A549 (cell line): Measurements from ENCODE around the gene TNPO3. TPM values are rescaled to one million over a fixed set of nuclear protein-coding genes. Genes with fewer than 3 reads are reported as not detected.

ENCODE experiments used
- ATAC-seq, 2 experiments: fragments of 200-7000 bp in 1 of 2; fragments of >200 bp in 1 of 2; cut with Nextera tagmentation in 1 of 2; cut with Tn5 transposase in 1 of 2; 3 replicates each; pipeline versions ENCODE4 v1.8.0 to v1.9.1; 2018 to 2020; ENCODE audit warnings: mild to moderate bottlenecking in 1 of 2, moderate library complexity in 1 of 2
- CTCF ChIA-PET: fragments of 300-600 bp; sonication (Branson Sonifier 250); formaldehyde crosslinking; extraction: SDS; loops from one replicate; lab custom pipeline; 2021; ENCODE audit warnings: antibody characterized with exemption, inconsistent platforms; lab: Yijun Ruan, JAX
- POLR2A ChIA-PET: fragments of 350-600 bp; formaldehyde crosslinking; extraction: SDS; loops from one replicate; lab custom pipeline; 2021; ENCODE audit warnings: antibody characterized with exemption, inconsistent platforms; lab: Yijun Ruan, JAX
- DNase-seq, 2 experiments: peaks; one replicate each; pipeline versions ENCODE4 v3.0.0 to v3.0.0-alpha.2; 2011 to 2016; ENCODE audit warnings: low read depth in 1 of 2, low spot score in 1 of 2
- FAIRE-seq: peaks from 2 replicates; lab custom pipeline; 2011; peaks lifted over from hg19 to GRCh38; lab: Jason Lieb, UNC
- H3K27ac ChIP-seq, 2 experiments: fragments of >200 bp; sonication (Bioruptor Twin); formaldehyde crosslinking; 3 replicates each; pipeline ENCODE4 v1.5.1; 2016 to 2017
- H3K4me1 ChIP-seq: fragments of >200 bp; sonication (Bioruptor Twin); formaldehyde crosslinking; 3 replicates; pipeline ENCODE4 v1.6.1; 2016
- H3K4me2 ChIP-seq: fragments of >200 bp; sonication (Bioruptor Twin); formaldehyde crosslinking; 3 replicates; pipeline ENCODE4 v1.6.1; 2016
- H3K4me3 ChIP-seq: fragments of >200 bp; sonication (Bioruptor Twin); formaldehyde crosslinking; 3 replicates; pipeline ENCODE4 v1.5.1; 2016
- H3K9me3 ChIP-seq: fragments of >200 bp; sonication (Bioruptor Twin); formaldehyde crosslinking; 3 replicates; pipeline ENCODE4 v1.6.1; 2016
- BHLHE40 ChIP-seq: IDR thresholded peaks from 2 replicates; pipeline ENCODE4 v1.6.1; 2012; ENCODE audit warnings: low read depth, low read length, inconsistent platforms
- CHD4 ChIP-seq: fragments of 200-600 bp; sonication (generic); IDR thresholded peaks from 2 replicates; pipeline ENCODE4 v1.6.1; 2016; ENCODE audit warnings: antibody characterized with exemption, mild to moderate bottlenecking, borderline replicate concordance
- EHF ChIP-seq: fragments of 250-450 bp; sonication (Bioruptor Pico); IDR thresholded peaks from 2 replicates; pipeline ENCODE4 v1.5.0; 2020; ENCODE audit warnings: mild to moderate bottlenecking
- EP300 ChIP-seq, 2 experiments: fragments of >200 bp; sonication (Bioruptor Twin); formaldehyde crosslinking; IDR thresholded peaks; 2 replicates in 1 of 2; 3 replicates in 1 of 2; pipeline ENCODE4 v1.6.1; 2016 to 2017
- ESRRA ChIP-seq: fragments of 150-350 bp; IDR thresholded peaks from 2 replicates; pipeline ENCODE4 v1.6.1; 2014; ENCODE audit warnings: mild to moderate bottlenecking, low read length, borderline replicate concordance
- FOSL2 ChIP-seq, 2 experiments: fragments of 450-650 bp in 1 of 2; fragments of >200 bp in 1 of 2; sonication (Bioruptor Twin) in 1 of 2; formaldehyde crosslinking; IDR thresholded peaks; 2 replicates each; pipeline versions ENCODE4 v1.5.0 to v1.6.1; 2016 to 2020; ENCODE audit warnings: mild to moderate bottlenecking in 1 of 2, moderate library complexity in 1 of 2
- FOXS1 ChIP-seq: fragments of 250-450 bp; sonication (Bioruptor Pico); IDR thresholded peaks from 2 replicates; pipeline ENCODE4 v1.5.0; 2020; ENCODE audit warnings: mild to moderate bottlenecking, moderate library complexity
- HEYL ChIP-seq: fragments of 250-450 bp; sonication (Bioruptor Pico); IDR thresholded peaks from 2 replicates; pipeline ENCODE4 v1.8.0; 2021; ENCODE audit warnings: mild to moderate bottlenecking, moderate library complexity
- HOXA7 ChIP-seq: fragments of 250-450 bp; sonication (Bioruptor Pico); IDR thresholded peaks from 2 replicates; pipeline ENCODE4 v1.5.0; 2020; ENCODE audit warnings: mild to moderate bottlenecking, moderate library complexity
- KDM5A ChIP-seq: fragments of 200-600 bp; sonication (generic); IDR thresholded peaks from 2 replicates; pipeline ENCODE4 v1.6.1; 2016; ENCODE audit warnings: antibody characterized with exemption, mild to moderate bottlenecking
- MAZ ChIP-seq: fragments of 150-350 bp; IDR thresholded peaks from 2 replicates; pipeline ENCODE4 v1.6.1; 2014; ENCODE audit warnings: antibody characterized with exemption, low read depth, low read length, borderline replicate concordance
- NPAS2 ChIP-seq: fragments of 250-450 bp; sonication (Bioruptor Pico); IDR thresholded peaks from 2 replicates; pipeline ENCODE4 v1.8.0; 2022; ENCODE audit warnings: mild to moderate bottlenecking, moderate library complexity, borderline replicate concordance
- PHF8 ChIP-seq: fragments of 200-600 bp; sonication (generic); IDR thresholded peaks from 2 replicates; pipeline ENCODE4 v1.6.1; 2016; ENCODE audit warnings: low read depth, mild to moderate bottlenecking, antibody characterized with exemption, moderate library complexity, borderline replicate concordance
- POLR2AphosphoS2 ChIP-seq: conservative IDR thresholded peaks from 2 replicates; pipeline ENCODE4 v1.6.1; 2012; ENCODE audit warnings: low read length, improper control_type of control experiment, inconsistent platforms
- RARB ChIP-seq: fragments of 250-450 bp; sonication (Bioruptor Pico); IDR thresholded peaks from 2 replicates; pipeline ENCODE4 v1.8.0; 2021; ENCODE audit warnings: mild to moderate bottlenecking, moderate library complexity
- RFX5 ChIP-seq: fragments of 450-650 bp; IDR thresholded peaks from 2 replicates; pipeline ENCODE4 v1.7.1; 2014; ENCODE audit warnings: antibody characterized with exemption, mild to moderate bottlenecking, moderate library complexity
- TFCP2L1 ChIP-seq: fragments of 250-450 bp; sonication (Bioruptor Pico); IDR thresholded peaks from 2 replicates; pipeline ENCODE4 v1.5.0; 2021; ENCODE audit warnings: mild to moderate bottlenecking
- TP53 ChIP-seq: fragments of 250-450 bp; sonication (Bioruptor Pico); IDR thresholded peaks from 2 replicates; pipeline ENCODE4 v1.5.0; 2021; ENCODE audit warnings: mild to moderate bottlenecking, moderate library complexity
- ZSCAN20 ChIP-seq: fragments of 250-450 bp; sonication (Bioruptor Pico); IDR thresholded peaks from 2 replicates; pipeline ENCODE4 v1.8.0; 2022; ENCODE audit warnings: mild to moderate bottlenecking, moderate library complexity
- WGBS: methylation state at CpG from one replicate; pipeline ENCODE4 v1.1.6; 2017; ENCODE audit errors: missing lambda C conversion rate; 5-methylcytosine and 5-hydroxymethylcytosine counted together
- polyA plus RNA-seq, 4 experiments: library from polyadenylated mRNA; depleted of rRNA in 3 of 4; stranded (reverse); fragments of >200 nt; fragmentation: RNase III in 1 of 4; extraction: RNeasy Plus Mini Kit Qiagen cat#74134 plus additional on column Dnase treatment in 1 of 4; gene quantifications; 2 replicates in 3 of 4; 3 replicates in 1 of 4; pipeline ENCODE4 v1.2.3, GENCODE V29; 2011 to 2017
- TF ChIP-seq, protein P1 (sequence below): IDR thresholded peaks from 2 replicates; pipeline ENCODE4 v1.6.1; 2012; ENCODE audit warnings: low read depth, borderline replicate concordance
- TF ChIP-seq, protein P2 (sequence below): fragments of >200 bp; sonication (Bioruptor Twin); formaldehyde crosslinking; IDR thresholded peaks from 2 replicates; pipeline ENCODE4 v1.6.1; 2016
- TF ChIP-seq, protein P3 (sequence below): fragments of 150-350 bp; IDR thresholded peaks from 2 replicates; pipeline ENCODE4 v1.6.1; 2014; ENCODE audit warnings: low read depth, mild to moderate bottlenecking, low read length
- TF ChIP-seq, protein P4 (sequence below): fragments of >200 bp; sonication (Bioruptor Twin); formaldehyde crosslinking; IDR thresholded peaks from 3 replicates; pipeline ENCODE4 v1.5.1; 2016
- TF ChIP-seq, protein P5 (sequence below): fragments of 250-450 bp; sonication (Bioruptor Pico); IDR thresholded peaks from 2 replicates; pipeline ENCODE4 v1.5.0; 2021; ENCODE audit warnings: mild to moderate bottlenecking, moderate library complexity, borderline replicate concordance
- TF ChIP-seq, protein P6 (sequence below): fragments of >200 bp; sonication (Bioruptor Twin); formaldehyde crosslinking; IDR thresholded peaks from 3 replicates; pipeline ENCODE4 v1.6.1; 2016
- TF ChIP-seq, protein P7 (sequence below): fragments of 450-650 bp; IDR thresholded peaks from 2 replicates; pipeline ENCODE4 v1.6.1; 2014; ENCODE audit warnings: antibody characterized with exemption

The TNPO3 gene
- polyA plus RNA-seq, 2 of the 4 experiments (the other 2 are of a cell fraction): 43.2 to 66.9 TPM

DNA sequence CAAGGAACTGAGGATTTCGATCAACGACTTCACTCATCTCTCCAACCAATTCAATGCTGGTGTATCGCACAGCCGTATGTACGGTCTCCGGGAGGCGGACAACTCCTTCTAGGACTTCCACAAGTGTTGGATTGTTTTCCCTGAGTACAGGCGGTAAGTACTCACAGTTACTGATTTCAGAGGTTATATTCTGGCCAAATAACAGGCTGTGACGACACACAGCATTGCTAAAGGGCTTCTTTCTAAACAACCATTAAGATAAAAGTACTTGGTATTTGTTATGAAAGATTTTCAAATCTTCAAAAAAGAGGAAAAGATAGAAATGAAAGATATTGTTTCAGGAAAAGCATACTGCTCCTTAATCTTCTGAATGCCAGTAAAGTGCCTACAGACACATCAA is 65.0 kb downstream of the TNPO3 start:
- no peaks in the 10 kb centered on the region for H3K9me3 ChIP-seq
- WGBS: 80% methylated on average over 9 of the region's 9 CpGs
- POLR2A ChIA-PET: no interaction called here
- no peak overlapping the region for H3K27ac ChIP-seq
- H3K4me2 ChIP-seq: no peak overlapping the region
- no peak overlapping the region for H3K4me3 ChIP-seq
- FAIRE-seq: no peak
- TF ChIP-seq RARB (CRISPR knock-in tag) (no peak), POLR2AphosphoS2 (no peak), ESRRA (no peak), RFX5 (no peak), ZSCAN20 (CRISPR knock-in tag) (no peak), PHF8 (no peak)
- TF ChIP-seq, protein P1, sequence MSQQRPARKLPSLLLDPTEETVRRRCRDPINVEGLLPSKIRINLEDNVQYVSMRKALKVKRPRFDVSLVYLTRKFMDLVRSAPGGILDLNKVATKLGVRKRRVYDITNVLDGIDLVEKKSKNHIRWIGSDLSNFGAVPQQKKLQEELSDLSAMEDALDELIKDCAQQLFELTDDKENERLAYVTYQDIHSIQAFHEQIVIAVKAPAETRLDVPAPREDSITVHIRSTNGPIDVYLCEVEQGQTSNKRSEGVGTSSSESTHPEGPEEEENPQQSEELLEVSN: no peak
- TF ChIP-seq, all 56 proteins: peak for 0
- no peak for DNase-seq
- CTCF ChIA-PET: interaction anchor here (1.3 kb wide), 1 partner anchor 13 kb away, joined by 6 read pairs; no protein-coding TSS in a partner anchor
- H3K4me1 ChIP-seq: no peaks in the 10 kb centered on the region
- no peak for ATAC-seq

DNA sequence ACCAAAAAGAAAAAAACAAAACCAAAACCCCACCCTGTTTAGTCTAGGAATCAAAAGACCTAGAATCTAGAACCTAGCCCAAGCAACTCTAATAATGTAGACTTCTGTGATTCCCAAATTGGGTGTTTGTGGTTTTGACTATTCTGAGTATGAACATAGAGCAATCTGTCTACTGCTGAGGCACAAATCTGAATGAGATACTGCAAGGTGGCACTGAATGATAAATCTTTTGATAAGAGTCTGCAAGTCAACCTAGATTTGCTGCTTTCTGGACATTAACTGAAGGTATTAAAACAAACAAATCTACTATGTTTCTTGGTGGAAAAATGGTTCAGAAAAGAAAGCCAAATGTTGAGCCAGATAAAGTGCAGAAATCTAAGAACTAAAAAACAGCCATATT is 66.5 kb downstream of the TNPO3 start:
- Histone ChIP-seq H3K4me1 (no peaks in the 10 kb centered on the region), H3K9me3 (no peaks in the 10 kb centered on the region), H3K4me2 (no peak overlapping the region), H3K4me3 (no peak overlapping the region), H3K27ac (no peak overlapping the region)
- ATAC-seq (no peak), DNase-seq (no peak), FAIRE-seq (no peak)
- CTCF ChIA-PET: no interaction called here
- POLR2A ChIA-PET: no interaction called here
- TF ChIP-seq POLR2AphosphoS2 (no peak), HEYL (CRISPR knock-in tag) (no peak), KDM5A (no peak), EHF (CRISPR knock-in tag) (no peak), BHLHE40 (no peak), TP53 (no peak), MAZ (no peak)
- TF ChIP-seq, protein P2, sequence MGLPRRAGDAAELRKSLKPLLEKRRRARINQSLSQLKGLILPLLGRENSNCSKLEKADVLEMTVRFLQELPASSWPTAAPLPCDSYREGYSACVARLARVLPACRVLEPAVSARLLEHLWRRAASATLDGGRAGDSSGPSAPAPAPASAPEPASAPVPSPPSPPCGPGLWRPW: no peak
- TF ChIP-seq, protein P3, sequence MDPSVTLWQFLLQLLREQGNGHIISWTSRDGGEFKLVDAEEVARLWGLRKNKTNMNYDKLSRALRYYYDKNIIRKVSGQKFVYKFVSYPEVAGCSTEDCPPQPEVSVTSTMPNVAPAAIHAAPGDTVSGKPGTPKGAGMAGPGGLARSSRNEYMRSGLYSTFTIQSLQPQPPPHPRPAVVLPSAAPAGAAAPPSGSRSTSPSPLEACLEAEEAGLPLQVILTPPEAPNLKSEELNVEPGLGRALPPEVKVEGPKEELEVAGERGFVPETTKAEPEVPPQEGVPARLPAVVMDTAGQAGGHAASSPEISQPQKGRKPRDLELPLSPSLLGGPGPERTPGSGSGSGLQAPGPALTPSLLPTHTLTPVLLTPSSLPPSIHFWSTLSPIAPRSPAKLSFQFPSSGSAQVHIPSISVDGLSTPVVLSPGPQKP: no peak
- TF ChIP-seq, protein P4, sequence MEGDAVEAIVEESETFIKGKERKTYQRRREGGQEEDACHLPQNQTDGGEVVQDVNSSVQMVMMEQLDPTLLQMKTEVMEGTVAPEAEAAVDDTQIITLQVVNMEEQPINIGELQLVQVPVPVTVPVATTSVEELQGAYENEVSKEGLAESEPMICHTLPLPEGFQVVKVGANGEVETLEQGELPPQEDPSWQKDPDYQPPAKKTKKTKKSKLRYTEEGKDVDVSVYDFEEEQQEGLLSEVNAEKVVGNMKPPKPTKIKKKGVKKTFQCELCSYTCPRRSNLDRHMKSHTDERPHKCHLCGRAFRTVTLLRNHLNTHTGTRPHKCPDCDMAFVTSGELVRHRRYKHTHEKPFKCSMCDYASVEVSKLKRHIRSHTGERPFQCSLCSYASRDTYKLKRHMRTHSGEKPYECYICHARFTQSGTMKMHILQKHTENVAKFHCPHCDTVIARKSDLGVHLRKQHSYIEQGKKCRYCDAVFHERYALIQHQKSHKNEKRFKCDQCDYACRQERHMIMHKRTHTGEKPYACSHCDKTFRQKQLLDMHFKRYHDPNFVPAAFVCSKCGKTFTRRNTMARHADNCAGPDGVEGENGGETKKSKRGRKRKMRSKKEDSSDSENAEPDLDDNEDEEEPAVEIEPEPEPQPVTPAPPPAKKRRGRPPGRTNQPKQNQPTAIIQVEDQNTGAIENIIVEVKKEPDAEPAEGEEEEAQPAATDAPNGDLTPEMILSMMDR: no peak
- TF ChIP-seq, protein P5, sequence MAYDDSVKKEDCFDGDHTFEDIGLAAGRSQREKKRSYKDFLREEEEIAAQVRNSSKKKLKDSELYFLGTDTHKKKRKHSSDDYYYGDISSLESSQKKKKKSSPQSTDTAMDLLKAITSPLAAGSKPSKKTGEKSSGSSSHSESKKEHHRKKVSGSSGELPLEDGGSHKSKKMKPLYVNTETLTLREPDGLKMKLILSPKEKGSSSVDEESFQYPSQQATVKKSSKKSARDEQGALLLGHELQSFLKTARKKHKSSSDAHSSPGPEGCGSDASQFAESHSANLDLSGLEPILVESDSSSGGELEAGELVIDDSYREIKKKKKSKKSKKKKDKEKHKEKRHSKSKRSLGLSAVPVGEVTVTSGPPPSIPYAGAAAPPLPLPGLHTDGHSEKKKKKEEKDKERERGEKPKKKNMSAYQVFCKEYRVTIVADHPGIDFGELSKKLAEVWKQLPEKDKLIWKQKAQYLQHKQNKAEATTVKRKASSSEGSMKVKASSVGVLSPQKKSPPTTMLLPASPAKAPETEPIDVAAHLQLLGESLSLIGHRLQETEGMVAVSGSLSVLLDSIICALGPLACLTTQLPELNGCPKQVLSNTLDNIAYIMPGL: no peak

DNA sequence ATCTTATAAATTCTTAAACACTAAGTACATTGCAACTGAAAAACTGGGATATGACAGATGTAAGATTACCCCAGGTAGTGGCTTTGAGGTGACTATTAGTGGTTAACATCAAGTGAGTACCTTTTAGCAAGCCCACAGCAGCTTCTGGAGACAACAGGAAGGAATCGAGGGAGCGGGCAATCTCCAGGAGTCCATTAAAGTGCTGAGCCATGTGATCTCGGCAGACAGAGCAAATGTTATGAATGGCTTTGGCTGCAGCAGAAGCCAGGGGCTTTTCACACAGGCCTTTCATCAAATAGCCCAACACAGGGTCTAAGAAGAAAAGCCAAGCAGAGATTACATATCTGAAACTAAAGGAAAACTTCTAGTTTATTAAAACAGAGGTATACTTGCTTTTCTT is 68.3 kb downstream of the TNPO3 start:
- no peaks in the 10 kb centered on the region for H3K9me3 ChIP-seq
- ChIA-PET CTCF (interaction anchor here (0.7 kb wide), 1 partner anchor 887 kb away, joined by 3 read pairs; no protein-coding TSS in a partner anchor), POLR2A (no interaction called here)
- no peak for FAIRE-seq
- no peak for DNase-seq
- no peak overlapping the region for H3K27ac ChIP-seq
- H3K4me3 ChIP-seq: no peak overlapping the region
- H3K4me2 ChIP-seq: no peak overlapping the region
- no peaks in the 10 kb centered on the region for H3K4me1 ChIP-seq
- TF ChIP-seq TFCP2L1: no peak
- TF ChIP-seq CHD4: no peak
- no peak for TF ChIP-seq EHF (CRISPR knock-in tag)
- TF ChIP-seq, protein P6, sequence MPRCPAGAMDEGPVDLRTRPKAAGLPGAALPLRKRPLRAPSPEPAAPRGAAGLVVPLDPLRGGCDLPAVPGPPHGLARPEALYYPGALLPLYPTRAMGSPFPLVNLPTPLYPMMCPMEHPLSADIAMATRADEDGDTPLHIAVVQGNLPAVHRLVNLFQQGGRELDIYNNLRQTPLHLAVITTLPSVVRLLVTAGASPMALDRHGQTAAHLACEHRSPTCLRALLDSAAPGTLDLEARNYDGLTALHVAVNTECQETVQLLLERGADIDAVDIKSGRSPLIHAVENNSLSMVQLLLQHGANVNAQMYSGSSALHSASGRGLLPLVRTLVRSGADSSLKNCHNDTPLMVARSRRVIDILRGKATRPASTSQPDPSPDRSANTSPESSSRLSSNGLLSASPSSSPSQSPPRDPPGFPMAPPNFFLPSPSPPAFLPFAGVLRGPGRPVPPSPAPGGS: no peak
- TF ChIP-seq FOXS1 (CRISPR knock-in tag): no peak
- no peak for TF ChIP-seq ZSCAN20 (CRISPR knock-in tag)
- no peak for TF ChIP-seq TP53
- TF ChIP-seq HOXA7: no peak
- TF ChIP-seq KDM5A: no peak
- TF ChIP-seq EP300 (IDR thresholded peaks at IDR 0.05): no peak
- TF ChIP-seq, protein P7, sequence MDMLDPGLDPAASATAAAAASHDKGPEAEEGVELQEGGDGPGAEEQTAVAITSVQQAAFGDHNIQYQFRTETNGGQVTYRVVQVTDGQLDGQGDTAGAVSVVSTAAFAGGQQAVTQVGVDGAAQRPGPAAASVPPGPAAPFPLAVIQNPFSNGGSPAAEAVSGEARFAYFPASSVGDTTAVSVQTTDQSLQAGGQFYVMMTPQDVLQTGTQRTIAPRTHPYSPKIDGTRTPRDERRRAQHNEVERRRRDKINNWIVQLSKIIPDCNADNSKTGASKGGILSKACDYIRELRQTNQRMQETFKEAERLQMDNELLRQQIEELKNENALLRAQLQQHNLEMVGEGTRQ: no peak
- no peak for TF ChIP-seq POLR2AphosphoS2
- TF ChIP-seq NPAS2 (CRISPR knock-in tag): no peak
- TF ChIP-seq FOSL2 (IDR thresholded peaks at IDR 0.05): no peak
- no peak for TF ChIP-seq FOSL2 (CRISPR knock-in tag; IDR thresholded peaks at IDR 0.05)
- ATAC-seq: no peak
- WGBS: 94% methylated on average over 3 of the region's 3 CpGs
